Motor neuron (in vitro differentiated cells): ENCODE data around the gene RNF220. TPM values are rescaled to one million over a fixed set of nuclear protein-coding genes. Genes with fewer than 3 reads are reported as not detected.

Experiments used
- ATAC-seq, 8 experiments: fragments of 200-7000 bp; cut with Tn5 transposase; replicated peaks in 6 of 8; 2 replicates each; pipeline ENCODE4 v1.8.0; 2021; ENCODE audit warnings: mild to moderate bottlenecking in 8 of 8, moderate library complexity in 8 of 8
- H3K27ac ChIP-seq, 2 donors: fragments of 250-450 bp; sonication (Bioruptor Pico); 2 replicates each; pipeline ENCODE4 v1.9.0; 2021; ENCODE audit warnings: antibody characterized with exemption in 2 of 2, mild to moderate bottlenecking in 2 of 2, moderate library complexity in 1 of 2
- H3K4me1 ChIP-seq, 2 donors: fragments of 250-450 bp; sonication (Bioruptor Pico); replicated peaks in 1 of 2; 2 replicates each; pipeline ENCODE4 v1.6.1; 2021; ENCODE audit warnings: antibody characterized with exemption in 2 of 2, mild to moderate bottlenecking in 2 of 2, moderate library complexity in 1 of 2
- H3K4me3 ChIP-seq, 5 donors: fragments of 250-450 bp; sonication (Bioruptor Pico); 2 replicates each; pipeline ENCODE4 v1.9.0; 2021; ENCODE audit warnings: antibody characterized with exemption in 5 of 5, mild to moderate bottlenecking in 5 of 5, moderate library complexity in 4 of 5
- WGBS, 10 experiments: fragments of 450-650 bp; shearing (Covaris generic); methylation state at CpG; one replicate each; pipeline ENCODE4 v1.0.0; 2022; 5-methylcytosine and 5-hydroxymethylcytosine counted together
- in situ Hi-C, 9 experiments: fragments of 400-800 bp; cut with MboI; loops; one replicate each; pipeline ENCODE4 v1.15.0; 2021; ENCODE audit warnings: low sequenced_read_pairs in 9 of 9, low pct_unique_long_range_greater_than_20kb in 2 of 9; ENCODE audit not compliant: unreplicated experiment in 9 of 9
- total RNA-seq, 8 experiments: library from RNA; unstranded; fragments of 300-600 nt; gene quantifications; 2 replicates each; pipeline versions ENCODE4 v1.2.3 to v1.2.4, GENCODE V29; 2022

RNF220 gene
- total RNA-seq, 8 experiments from 2014 or later: 47.3 to 134 (median 92.0) TPM

DNA sequence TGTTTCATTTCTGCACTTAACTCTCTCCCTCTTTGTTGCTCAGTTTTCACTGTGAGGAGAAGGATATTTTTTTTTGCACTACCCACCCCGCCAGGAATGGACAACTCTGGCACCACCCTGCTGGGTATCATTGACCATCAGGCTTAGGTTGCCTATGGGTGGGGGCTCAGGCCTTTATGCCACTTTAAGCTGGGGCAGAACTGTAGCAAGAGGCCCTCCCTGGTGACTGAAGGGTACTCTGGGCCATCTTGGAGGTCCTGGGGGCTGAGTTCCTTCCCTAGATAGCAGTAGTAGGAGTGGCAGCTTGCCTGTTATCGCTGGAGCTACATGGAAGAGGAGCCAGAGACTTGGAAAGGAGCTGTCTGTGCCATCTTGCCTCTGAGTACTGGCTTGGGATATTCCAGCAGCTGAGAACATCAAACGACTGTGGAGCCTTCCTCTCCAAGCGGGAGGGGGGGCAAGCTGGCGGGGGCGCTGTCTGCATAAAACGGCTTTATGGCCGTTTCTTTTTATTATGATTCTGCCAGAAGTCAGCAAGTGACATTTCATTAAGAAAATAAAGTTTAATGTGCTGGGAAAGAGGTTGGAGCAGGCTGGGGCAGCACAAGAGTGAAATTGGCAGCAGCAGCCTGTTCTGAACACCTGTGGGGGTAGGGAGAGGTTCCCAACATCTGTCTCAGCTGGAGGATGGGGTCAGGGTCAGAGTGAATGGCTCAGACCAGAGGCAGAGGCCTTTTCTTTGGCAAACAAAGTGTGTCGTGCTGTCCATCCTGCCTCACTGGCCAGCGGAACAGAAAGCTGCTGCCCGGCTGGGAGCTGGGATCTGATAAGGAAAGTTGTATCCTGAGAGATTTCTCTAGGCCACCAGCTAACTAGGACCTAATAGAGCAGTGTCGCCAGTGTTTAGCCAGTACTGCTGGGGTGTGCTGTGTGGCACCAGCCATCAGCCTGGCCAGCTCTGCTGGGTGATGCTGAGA, 236.4 kb downstream of the RNF220 start:
- in situ Hi-C loops: loop anchor here in 4 of 9 experiments (25.0 kb wide), 2 partner anchors 229 to 429 kb away; partner anchors contain the start of genes RNF220 (in 4 of the 4) and DMAP1 (in 1 of the 4)
- Histone ChIP-seq H3K4me3 (no peak overlapping the region), H3K4me1 (peaks cover 63 to 87% of the 10 kb centered on the region in 2 donors), H3K27ac (no peak overlapping the region)
- ATAC-seq: no peak
- 68 to 100% (median 87%) methylated on average over 1 to 11 of the region's 12 CpGs; no CpG with 5 or more reads in 1 of the 10 experiments for WGBS, 10 experiments

DNA sequence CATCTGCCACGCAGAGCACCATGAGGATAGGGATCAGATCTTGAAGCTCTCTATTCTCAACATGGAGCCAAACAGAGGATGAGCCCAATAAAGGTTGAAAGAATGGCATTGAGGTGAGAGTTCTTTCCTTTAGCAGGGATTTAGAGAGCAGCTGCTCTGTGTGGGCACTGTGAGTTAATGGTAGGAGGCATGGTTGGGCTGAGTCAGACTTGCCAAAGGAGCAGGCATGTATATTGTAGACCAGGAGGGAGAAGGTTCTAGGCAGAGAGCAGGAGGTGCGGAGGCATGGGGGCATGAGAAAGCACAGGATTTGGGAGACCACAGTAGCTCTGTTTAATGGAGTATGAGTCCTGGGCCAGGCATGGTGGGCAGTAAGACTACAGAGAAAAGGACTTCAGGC, 237.2 kb downstream of the RNF220 start:
- Histone ChIP-seq H3K27ac (no peak overlapping the region), H3K4me3 (no peak overlapping the region), H3K4me1 (peaks cover 61 to 87% of the 10 kb centered on the region in 2 donors)
- no peak for ATAC-seq
- WGBS, 10 experiments: 78 to 100% (median 100%) methylated on average over 1 to 2 of the region's 2 CpGs; no CpG with 5 or more reads in 2 of the 10 experiments
- in situ Hi-C loops: loop anchor here in 4 of 9 experiments (25.0 kb wide), 2 partner anchors 230 to 430 kb away; partner anchors contain the start of genes RNF220 (in 4 of the 4) and DMAP1 (in 1 of the 4)

DNA sequence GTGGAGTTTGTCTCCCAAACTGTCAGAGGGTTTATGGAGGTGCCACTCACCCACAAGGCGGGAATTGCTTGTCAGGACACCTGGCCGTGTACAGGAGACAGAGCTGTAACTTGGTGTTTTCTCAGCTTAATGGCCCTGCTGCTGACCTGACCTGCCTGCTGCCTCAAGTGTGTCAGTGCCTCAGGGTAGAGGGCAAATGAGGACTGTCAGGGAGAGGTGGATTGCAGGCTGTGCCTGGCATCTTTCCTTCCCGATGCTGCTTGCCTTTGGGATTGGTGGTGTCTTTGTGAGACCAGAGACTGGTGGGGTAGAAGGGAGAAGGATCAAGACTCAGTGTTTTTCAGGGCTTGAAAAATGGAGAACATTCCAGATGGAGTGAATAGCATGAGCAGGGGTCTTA, 237.9 kb downstream of the RNF220 start:
- ATAC-seq: no peak
- Histone ChIP-seq H3K4me1 (peaks cover 55 to 81% of the 10 kb centered on the region in 2 donors), H3K4me3 (no peak overlapping the region), H3K27ac (no peak overlapping the region)
- in situ Hi-C loops: loop anchor here in 4 of 9 experiments (25.0 kb wide), 2 partner anchors 231 to 431 kb away; partner anchors contain the start of genes RNF220 (in 4 of the 4) and DMAP1 (in 1 of the 4)
- WGBS, 10 experiments: 57 to 100% (median 98%) methylated on average over 1 to 3 of the region's 3 CpGs; no CpG with 5 or more reads in 4 of the 10 experiments

DNA sequence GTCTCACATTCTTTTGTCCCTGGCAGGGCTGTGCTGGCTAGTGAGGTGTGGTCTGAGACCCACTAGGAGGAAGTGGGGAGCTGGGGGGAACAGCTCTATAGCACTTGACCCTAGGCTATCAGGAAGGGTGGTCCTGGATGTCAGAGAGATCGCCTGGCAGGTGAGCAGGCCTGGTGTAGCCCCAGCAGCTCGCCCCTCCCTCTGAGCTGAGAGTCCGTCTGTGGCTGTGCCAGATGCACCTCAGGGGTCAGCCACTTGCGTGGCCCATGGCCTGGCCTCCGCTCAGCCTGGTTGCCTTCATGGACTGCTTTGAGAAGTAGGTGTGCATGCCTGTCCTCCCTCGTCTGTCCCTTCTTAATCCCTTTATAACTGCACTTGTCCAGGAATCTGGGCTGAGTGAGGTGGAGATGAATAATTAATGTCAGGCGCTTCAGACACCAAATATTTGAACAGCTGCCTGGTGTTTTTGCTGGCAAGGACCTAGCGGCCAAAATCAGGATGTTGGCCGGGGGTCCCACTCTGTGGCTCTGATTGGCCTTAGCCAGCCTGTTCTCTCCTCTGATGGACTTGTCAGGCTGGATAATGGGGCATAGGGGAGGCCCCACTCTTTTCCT, 238.8 kb downstream of the RNF220 start:
- Histone ChIP-seq H3K4me3 (no peak overlapping the region), H3K4me1 (peaks cover 50 to 72% of the 10 kb centered on the region in 2 donors), H3K27ac (peak overlapping the region; percentile 7 to 48)
- ATAC-seq: peak in 2 of 8 experiments; percentile 6 to 75
- WGBS, 10 experiments: 43 to 96% (median 94%) methylated on average over 2 to 9 of the region's 9 CpGs; no CpG with 5 or more reads in 4 of the 10 experiments
- in situ Hi-C loops: loop anchor here in 4 of 9 experiments (25.0 kb wide), 2 partner anchors 232 to 432 kb away; partner anchors contain the start of genes RNF220 (in 4 of the 4) and DMAP1 (in 1 of the 4)

DNA sequence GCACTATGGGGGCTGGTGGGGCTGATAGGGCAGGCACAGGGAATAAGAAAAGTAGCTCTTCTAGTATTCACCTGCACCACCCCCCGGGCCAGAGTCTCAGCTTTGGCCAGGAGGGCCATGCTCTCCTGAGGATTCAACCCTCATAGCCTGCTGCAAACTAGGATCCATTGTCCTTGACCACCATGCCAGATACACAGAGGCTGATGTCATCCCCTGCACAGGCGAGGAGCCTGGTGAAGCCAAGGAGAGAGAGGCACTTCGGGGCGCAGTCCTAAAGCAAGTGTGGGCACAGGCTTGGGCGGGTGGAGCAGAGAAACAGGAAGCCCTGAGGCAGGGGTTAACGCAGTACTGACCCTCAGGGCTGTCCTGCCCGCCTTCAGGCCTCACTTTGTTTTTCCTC, 239.8 kb downstream of the RNF220 start:
- Histone ChIP-seq H3K4me3 (no peak overlapping the region), H3K4me1 (peaks cover 55 to 69% of the 10 kb centered on the region in 2 donors), H3K27ac (peak overlapping the region; percentile 4 to 48)
- in situ Hi-C loops: loop anchor here in 4 of 9 experiments (5.0 to 25.0 kb wide), 3 partner anchors 233 to 433 kb away; partner anchors contain the start of genes RNF220 (in 4 of the 4) and DMAP1 (in 1 of the 4)
- 60 to 100% (median 93%) methylated on average over 1 to 7 of the region's 7 CpGs; no CpG with 5 or more reads in 4 of the 10 experiments for WGBS, 10 experiments
- ATAC-seq: no peak

DNA sequence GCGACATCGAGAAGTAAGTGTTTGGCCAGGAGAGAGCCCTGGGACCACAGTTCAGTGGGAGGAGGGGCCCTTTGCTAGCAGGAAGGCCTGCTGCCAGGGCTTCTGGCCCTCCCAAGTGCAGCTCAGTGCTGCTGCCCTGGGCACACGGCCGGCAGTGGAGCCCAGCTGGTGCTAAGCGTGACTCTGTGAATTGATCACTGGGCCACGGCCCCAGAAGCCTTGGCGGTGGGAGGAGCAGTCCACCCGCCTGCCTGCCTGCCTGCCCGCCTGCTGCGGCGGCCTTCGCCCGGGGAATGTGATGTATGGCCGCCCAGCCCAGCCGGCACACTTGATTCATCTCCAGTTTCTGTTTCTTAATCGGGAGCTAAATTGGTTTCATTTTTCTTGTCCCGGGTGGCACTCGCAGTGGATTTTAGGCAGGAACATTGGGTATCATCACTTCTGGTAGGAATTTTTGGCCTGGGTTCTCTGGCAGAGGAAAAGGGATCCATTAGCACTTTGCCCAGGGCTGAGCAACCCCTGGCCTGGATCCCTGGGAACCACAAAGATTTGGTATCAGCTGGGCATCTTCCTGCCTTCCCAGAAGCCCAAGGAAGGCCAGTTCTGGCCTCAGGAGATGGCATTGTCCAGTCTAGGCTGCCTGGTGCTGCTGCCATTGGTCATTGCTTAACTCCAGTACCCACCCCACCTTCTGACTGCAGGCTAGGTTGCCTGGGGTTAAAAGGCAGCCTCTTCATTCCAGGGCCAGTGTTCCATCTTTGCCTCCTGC, 240.6 kb downstream of the RNF220 start:
- no peak overlapping the region for H3K4me3 ChIP-seq
- in situ Hi-C loops: loop anchor here in 4 of 9 experiments (5.0 to 25.0 kb wide), 3 partner anchors 233 to 433 kb away; partner anchors contain the start of genes RNF220 (in 4 of the 4) and DMAP1 (in 1 of the 4)
- H3K4me1 ChIP-seq: peaks cover 56 to 69% of the 10 kb centered on the region in 2 donors
- peak overlapping the region; percentile 16 to 23 for H3K27ac ChIP-seq
- 8 to 100% (median 76%) methylated on average over 2 to 17 of the region's 18 CpGs; no CpG with 5 or more reads in 3 of the 10 experiments for WGBS, 10 experiments
- peak; percentile 6 to 91 (median 18) for ATAC-seq

DNA sequence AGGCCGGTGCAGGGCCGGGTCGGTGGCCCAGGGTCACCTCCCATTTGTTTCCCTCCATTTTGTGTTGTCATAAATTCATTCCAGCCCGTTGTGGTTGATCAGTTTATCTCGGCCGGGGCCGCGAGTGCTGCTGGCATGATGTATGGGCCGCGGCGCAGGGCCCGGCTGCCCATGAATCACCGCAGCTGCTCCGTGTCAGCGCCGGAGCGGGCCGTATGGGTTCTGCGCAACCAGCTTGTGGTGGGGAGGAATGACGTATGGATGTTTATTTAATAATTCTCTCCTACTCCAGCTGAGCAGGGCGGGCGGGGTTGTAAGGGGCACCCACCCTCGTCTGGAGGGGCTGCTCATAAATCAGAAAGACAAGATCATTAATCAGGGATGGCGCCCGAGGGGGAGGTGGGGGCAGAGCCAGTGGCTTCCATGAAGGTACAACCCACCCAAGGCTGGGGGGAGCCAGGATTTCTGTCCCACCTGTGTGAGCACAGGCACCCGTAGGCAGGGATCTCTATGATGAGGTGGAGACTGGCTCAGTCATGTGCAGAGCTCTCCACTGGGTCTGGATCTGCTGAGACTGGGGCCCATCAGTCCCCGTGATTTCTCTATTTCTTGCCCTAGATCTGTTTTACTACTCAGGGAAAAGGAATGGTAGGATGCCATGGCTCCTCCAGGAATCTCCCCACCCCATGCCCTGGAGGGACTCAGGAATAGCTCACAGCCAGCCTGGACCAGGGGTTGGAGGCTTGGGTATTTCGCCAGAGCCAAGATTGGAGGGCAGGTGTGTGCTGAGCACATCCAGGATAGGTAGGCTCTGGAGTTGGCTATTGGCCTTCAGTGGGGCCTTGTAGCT, 241.4 kb downstream of the RNF220 start:
- H3K27ac ChIP-seq: peak overlapping the region; percentile 16 to 32
- peaks cover 55 to 69% of the 10 kb centered on the region in 2 donors for H3K4me1 ChIP-seq
- ATAC-seq: peak in 5 of 8 experiments; percentile 78 to 90 (median 87)
- in situ Hi-C loops: loop anchor here in 4 of 9 experiments (5.0 to 25.0 kb wide), 3 partner anchors 234 to 434 kb away; partner anchors contain the start of genes RNF220 (in 4 of the 4) and DMAP1 (in 1 of the 4)
- H3K4me3 ChIP-seq: no peak overlapping the region
- WGBS, 10 experiments: 55 to 92% (median 80%) methylated on average over 2 to 20 of the region's 28 CpGs; no CpG with 5 or more reads in 4 of the 10 experiments

DNA sequence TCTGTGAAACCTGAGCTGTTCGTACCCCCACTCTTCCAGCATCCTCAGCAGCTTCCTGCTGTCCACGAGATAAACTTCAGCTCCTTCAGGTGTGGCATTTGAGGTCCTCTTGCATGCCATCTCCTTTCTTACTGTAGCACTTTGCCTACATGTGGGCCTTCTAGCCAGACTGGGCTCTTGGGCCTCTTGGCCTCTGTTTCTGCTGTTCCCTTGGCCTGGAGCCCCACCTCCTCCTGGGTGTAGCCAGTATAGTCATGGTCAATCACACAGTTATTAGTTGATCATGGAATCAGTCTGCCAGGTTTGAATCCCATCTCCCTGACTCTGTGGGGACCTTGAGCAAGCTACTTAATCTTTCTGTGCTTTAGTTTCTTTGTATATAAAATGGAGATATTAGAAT, 242.8 kb downstream of the RNF220 start:
- H3K4me1 ChIP-seq: peaks cover 56 to 76% of the 10 kb centered on the region in 2 donors
- no peak overlapping the region for H3K27ac ChIP-seq
- 83 to 100% (median 95%) methylated on average over 1 to 2 of the region's 2 CpGs; no CpG with 5 or more reads in 4 of the 10 experiments for WGBS, 10 experiments
- peak in 2 of 8 experiments; percentile 5 to 16 for ATAC-seq
- in situ Hi-C loops: loop anchor here in 4 of 9 experiments (5.0 to 25.0 kb wide), 3 partner anchors 236 to 436 kb away; partner anchors contain the start of genes RNF220 (in 4 of the 4) and DMAP1 (in 1 of the 4)
- no peak overlapping the region for H3K4me3 ChIP-seq

DNA sequence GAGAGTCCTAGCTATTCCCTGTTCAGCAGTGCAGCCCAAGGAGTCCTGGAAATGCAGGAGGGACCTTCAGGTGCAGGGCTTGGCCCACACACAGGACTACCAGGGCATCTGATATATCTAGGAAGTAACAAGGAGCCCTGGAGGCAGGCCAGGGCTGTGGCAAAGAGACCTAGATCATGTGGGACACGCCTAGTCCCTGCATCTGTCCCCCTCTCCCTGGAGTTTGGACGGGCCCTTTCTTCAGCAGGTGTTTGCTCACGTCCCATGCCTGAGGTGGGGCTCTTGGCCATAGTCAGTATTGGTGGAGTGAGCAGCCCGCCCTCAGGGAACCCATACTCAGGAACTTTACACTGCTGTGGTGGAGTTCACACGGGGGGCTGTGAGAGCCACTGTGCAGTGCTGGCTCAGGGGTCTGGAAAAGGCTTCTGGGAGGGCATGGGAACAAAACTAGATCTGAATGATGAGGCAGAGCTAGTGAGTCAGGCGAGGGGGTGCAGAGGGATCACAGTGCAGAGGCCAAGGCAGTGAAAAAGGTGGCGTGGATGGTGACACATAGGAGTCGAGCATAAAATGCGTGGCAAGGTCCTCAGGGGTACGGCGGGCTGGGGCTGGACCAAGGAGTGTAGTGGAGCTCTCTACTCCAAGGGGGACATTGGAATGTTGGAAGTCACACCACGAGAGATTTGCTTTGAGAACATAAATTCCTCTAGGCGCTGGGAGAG, 243.6 kb downstream of the RNF220 start:
- 77 to 100% (median 94%) methylated on average over 1 to 13 of the region's 13 CpGs; no CpG with 5 or more reads in 2 of the 10 experiments for WGBS, 10 experiments
- H3K4me1 ChIP-seq: peaks cover 55 to 73% of the 10 kb centered on the region in 2 donors
- in situ Hi-C loops: loop anchor here in 4 of 9 experiments (5.0 to 25.0 kb wide), 3 partner anchors 236 to 436 kb away; partner anchors contain the start of genes RNF220 (in 4 of the 4) and DMAP1 (in 1 of the 4)
- H3K27ac ChIP-seq: no peak overlapping the region
- no peak for ATAC-seq
- H3K4me3 ChIP-seq: no peak overlapping the region

DNA sequence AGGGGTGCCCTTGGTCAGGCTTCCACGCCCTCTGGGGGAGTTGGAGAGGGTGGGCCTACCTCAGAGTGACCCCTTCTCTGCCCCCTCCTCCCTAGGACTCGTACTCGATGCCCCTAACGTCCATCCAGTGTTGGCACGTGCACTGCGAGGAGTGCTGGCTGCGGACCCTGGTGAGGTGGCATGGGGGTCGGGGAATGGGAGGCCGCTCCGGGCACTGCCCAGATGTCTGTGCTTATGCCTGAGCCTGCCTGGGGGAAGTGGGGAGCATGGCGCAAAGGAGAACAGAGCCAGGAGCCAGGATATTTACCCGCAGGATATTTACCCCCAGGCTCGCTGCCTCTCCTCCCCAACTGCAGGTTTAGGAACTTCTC, 244.7 kb downstream of the RNF220 start:
- Histone ChIP-seq H3K4me3 (no peak overlapping the region), H3K27ac (peak overlapping the region; percentile 51 to 85), H3K4me1 (peaks cover 44 to 62% of the 10 kb centered on the region in 2 donors)
- WGBS, 10 experiments: 100% methylated on average over 1 to 3 of the region's 13 CpGs; no CpG with 5 or more reads in 8 of the 10 experiments
- in situ Hi-C loops: loop anchor here in 5 of 9 experiments (5.0 to 25.0 kb wide), 6 partner anchors 237 to 637 kb away; partner anchors contain the start of genes RNF220 (in 4 of the 5) and DMAP1 (in 2 of the 5)
- no peak for ATAC-seq
